IMR-90 (cell line): ENCODE results near the gene PSKH1. TPM values are rescaled to one million over a fixed set of nuclear protein-coding genes. Genes with fewer than 3 reads are reported as not detected.
A peak's percentile ranks its signal among the peaks of the same experiment; 100 is the strongest.

Experiments used
- ATAC-seq: fragments of 200-7000 bp; cut with Tn5 transposase; 2 replicates; pipeline ENCODE4 v1.9.1; 2020; ENCODE audit warnings: low read depth, mild to moderate bottlenecking, moderate library complexity
- BruUV-seq: library from RNA; stranded (reverse); fragments of 400-500 nt; replicated peaks from 2 replicates; lab custom pipeline; 2021; lab: Mats Ljungman, UMichigan
- CTCF ChIA-PET: fragments of 300-600 bp; formaldehyde crosslinking; extraction: SDS; loops from one replicate; lab custom pipeline; 2021; ENCODE audit warnings: antibody characterized with exemption; lab: Yijun Ruan, JAX
- POLR2A ChIA-PET: fragments of 300-600 bp; sonication (Branson Sonifier 250); formaldehyde crosslinking; loops from one replicate; lab custom pipeline; 2022; ENCODE audit warnings: antibody characterized with exemption; ENCODE audit not compliant: unreplicated experiment; lab: Charles Lee
- DNase-seq: peaks from one replicate; pipeline ENCODE4 v3.0.0; 2013
- H2AFZ ChIP-seq: replicated peaks from 2 replicates; pipeline ENCODE3; 2013; ENCODE audit warnings: low read length, mild to moderate bottlenecking; ENCODE audit not compliant: poor library complexity
- H2AK5ac ChIP-seq: 2 replicates; pipeline ENCODE4 v1.6.1; 2013; ENCODE audit warnings: low read depth, low read length, inconsistent platforms
- H2AK9ac ChIP-seq: replicated peaks from 2 replicates; pipeline ENCODE3; 2013; ENCODE audit warnings: mild to moderate bottlenecking, low read depth, low read length, moderate library complexity; ENCODE audit not compliant: poor library complexity
- H2BK120ac ChIP-seq: 2 replicates; pipeline ENCODE4 v1.6.1; 2013; ENCODE audit warnings: low read depth, low read length, inconsistent platforms
- H2BK15ac ChIP-seq: 3 replicates; pipeline ENCODE4 v1.6.1; 2013; ENCODE audit warnings: low read depth, low read length, inconsistent platforms
- H2BK20ac ChIP-seq: 2 replicates; pipeline ENCODE4 v1.6.1; 2013; ENCODE audit warnings: low read depth, mild to moderate bottlenecking, inconsistent platforms, low read length, moderate library complexity
- H2BK5ac ChIP-seq: 2 replicates; pipeline ENCODE4 v1.6.1; 2013; ENCODE audit warnings: mild to moderate bottlenecking, low read depth, low read length, inconsistent platforms; ENCODE audit not compliant: poor library complexity, severe bottlenecking
- H3K14ac ChIP-seq: replicated peaks from 2 replicates; pipeline ENCODE4 v1.6.1; 2013; ENCODE audit warnings: low read depth, low read length, inconsistent platforms
- H3K18ac ChIP-seq: 2 replicates; pipeline ENCODE4 v1.6.1; 2013; ENCODE audit warnings: low read depth, low read length, control low read depth
- H3K23ac ChIP-seq: 2 replicates; pipeline ENCODE4 v1.6.1; 2013; ENCODE audit warnings: low read depth, low read length, inconsistent platforms
- H3K27ac ChIP-seq: 2 replicates; pipeline ENCODE4 v1.5.1; 2013; ENCODE audit warnings: mild to moderate bottlenecking, control low read depth, low read length; ENCODE audit not compliant: insufficient read depth
- H3K27me3 ChIP-seq: 2 replicates; pipeline ENCODE4 v1.6.1; 2013; ENCODE audit warnings: low read length; ENCODE audit not compliant: control insufficient read depth, insufficient read depth
- H3K36me3 ChIP-seq: 2 replicates; pipeline ENCODE4 v1.6.1; 2013; ENCODE audit warnings: low read length, mixed read lengths; ENCODE audit not compliant: control insufficient read depth, insufficient read depth
- H3K4ac ChIP-seq: 2 replicates; pipeline ENCODE4 v1.6.1; 2013; ENCODE audit warnings: low read depth, low read length, inconsistent platforms
- H3K4me1 ChIP-seq: 2 replicates; pipeline ENCODE4 v1.6.1; 2013; ENCODE audit warnings: low read length, mixed read lengths; ENCODE audit not compliant: control insufficient read depth, insufficient read depth
- H3K4me2 ChIP-seq: 2 replicates; pipeline ENCODE4 v1.6.1; 2013; ENCODE audit warnings: low read depth, mild to moderate bottlenecking, control low read depth, low read length, moderate library complexity
- H3K4me3 ChIP-seq: 2 replicates; pipeline ENCODE4 v1.5.1; 2013; ENCODE audit warnings: low read depth, mild to moderate bottlenecking, control low read depth, low read length, moderate library complexity; ENCODE audit not compliant: insufficient read depth
- H3K56ac ChIP-seq: 2 replicates; pipeline ENCODE4 v1.6.1; 2013; ENCODE audit warnings: low read length, inconsistent platforms; ENCODE audit not compliant: insufficient read depth; ENCODE audit errors: extremely low read depth
- H3K79me1 ChIP-seq, 2 experiments: 2 replicates each; pipeline ENCODE4 v1.6.1; 2013; ENCODE audit warnings: low read length in 2 of 2, inconsistent platforms in 1 of 2, low read depth in 1 of 2
- H3K9ac ChIP-seq: 2 replicates; pipeline ENCODE4 v1.6.1; 2013; ENCODE audit warnings: low read depth, low read length, control low read depth
- H3K9me1 ChIP-seq: 2 replicates; pipeline ENCODE4 v1.6.1; 2013; ENCODE audit warnings: low read length, inconsistent platforms; ENCODE audit not compliant: insufficient read depth
- H3K9me3 ChIP-seq: 2 replicates; pipeline ENCODE4 v1.6.1; 2013; ENCODE audit warnings: low read length; ENCODE audit not compliant: control insufficient read depth, insufficient read depth
- H4K20me1 ChIP-seq: 2 replicates; pipeline ENCODE4 v1.6.1; 2013; ENCODE audit warnings: low read length, inconsistent platforms; ENCODE audit not compliant: insufficient read depth
- H4K5ac ChIP-seq: 2 replicates; pipeline ENCODE4 v1.6.1; 2013; ENCODE audit warnings: mild to moderate bottlenecking, low read depth, low read length, control low read depth
- H4K8ac ChIP-seq, 2 experiments: 2 replicates each; pipeline ENCODE4 v1.6.1; 2013; ENCODE audit warnings: low read depth in 2 of 2, low read length in 2 of 2, control low read depth in 1 of 2, inconsistent platforms in 1 of 2
- H4K91ac ChIP-seq: 2 replicates; pipeline ENCODE4 v1.6.1; 2013; ENCODE audit warnings: low read depth, low read length, inconsistent platforms; ENCODE audit not compliant: insufficient read depth
- MAZ ChIP-seq: IDR thresholded peaks from 2 replicates; pipeline ENCODE4 v1.6.1; 2012; ENCODE audit warnings: low read depth, mild to moderate bottlenecking, low read length, improper control_type of control experiment, moderate library complexity, borderline replicate concordance
- RFX5 ChIP-seq: IDR thresholded peaks from 2 replicates; pipeline ENCODE4 v1.8.0; 2012; ENCODE audit warnings: low read depth, mild to moderate bottlenecking, low read length, moderate library complexity
- WGBS, 2 experiments: methylation state at CpG; one replicate each; pipeline versions ENCODE4 v1.1.5 to v1.1.7; 2013; ENCODE audit warnings: missing lambda C conversion rate in 2 of 2; ENCODE audit not compliant: insufficient read length in 1 of 2; ENCODE audit errors: extremely low coverage in 2 of 2; 5-methylcytosine and 5-hydroxymethylcytosine counted together
- dilution Hi-C: fragments of 300-500 bp; cut with HindIII; formaldehyde crosslinking; loops from one replicate; pipeline ENCODE4 v1.14.3; 2018; ENCODE audit warnings: low sequenced_read_pairs; ENCODE audit not compliant: unreplicated experiment
- in situ Hi-C: fragments of 300-500 bp; cut with MboI; formaldehyde crosslinking; loops from 3 replicates; pipeline ENCODE4 v1.14.3; 2019; ENCODE audit warnings: low sequenced_read_pairs, inconsistent platforms, mixed read lengths
- intact Hi-C: fragments of 100-400 bp; cut with micrococcal nuclease; formaldehyde crosslinking; loops from 2 replicates; pipeline ENCODE4 v1.10.0; 2022
- polyA plus RNA-seq, 3 experiments: library from polyadenylated mRNA; depleted of rRNA; stranded (reverse); fragments of >200 nt; gene quantifications; 2 replicates each; pipeline ENCODE4 v1.2.3, GENCODE V29; 2012; ENCODE audit warnings: low replicate concordance in 1 of 3
- total RNA-seq: library from RNA; depleted of rRNA; stranded (reverse); fragments of >200 nt; gene quantifications from 2 replicates; pipeline ENCODE4 v1.2.3, GENCODE V29; 2012

Gene PSKH1
- total and polyA plus RNA-seq, 2 of the 4 experiments (the other 2 are of a cell fraction): 11.5 to 26.7 TPM

DNA sequence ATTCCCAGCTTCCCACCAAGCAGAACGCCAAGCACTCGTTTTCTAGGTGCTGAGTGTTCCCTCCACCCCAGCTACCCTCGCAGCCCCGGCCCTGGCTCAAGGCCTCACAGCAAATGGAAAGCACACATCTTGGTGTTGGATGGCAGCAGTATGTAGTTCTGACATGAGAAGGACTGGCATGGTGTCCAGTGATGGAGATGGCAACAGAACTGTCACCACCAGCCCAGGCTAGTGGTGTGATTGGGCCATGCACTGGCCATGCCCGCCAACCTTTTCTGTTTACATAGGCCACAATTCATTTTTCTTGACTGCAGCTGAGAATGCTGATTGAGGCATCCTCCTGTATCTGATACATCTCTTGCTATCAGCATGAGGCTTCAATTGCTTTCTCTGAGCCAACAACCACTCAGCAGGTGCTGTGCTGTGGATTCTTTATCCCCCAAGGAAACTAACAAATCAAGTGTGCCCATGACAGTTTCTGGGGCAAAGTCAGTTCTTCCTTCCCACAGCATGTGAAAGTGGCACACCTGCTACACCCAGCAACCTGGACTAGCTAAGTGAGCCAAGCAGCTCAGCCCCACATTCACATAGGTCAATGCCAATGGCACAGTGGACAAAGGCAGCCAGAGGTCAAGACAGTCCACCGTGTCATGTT, 71.5 kb downstream of the PSKH1 start:
- Histone ChIP-seq H2AFZ (no peak overlapping the region), H4K91ac (no peak overlapping the region), H2BK120ac (no peak overlapping the region), H2BK20ac (no peak overlapping the region), H3K4me1 (peaks cover 50% of the 10 kb centered on the region), H2AK5ac (peak overlapping the region; percentile 15; the same call in 1 of the 2 replicates), H2BK15ac (no peak overlapping the region), H3K23ac (peak overlapping the region; percentile 53; the same call in 1 of the 2 replicates), H3K56ac (no peak overlapping the region), H4K8ac (no peak overlapping the region), H3K4me2 (peak overlapping the region; percentile 4; the same call in 1 of the 2 replicates), H3K36me3 (peaks cover 50% of the 10 kb centered on the region), H4K20me1 (peaks cover 81% of the 10 kb centered on the region), H3K4me3 (no peak overlapping the region), H3K14ac (no peak overlapping the region), H3K9me3 (no peaks in the 10 kb centered on the region), H3K9ac (no peak overlapping the region), H4K5ac (no peak overlapping the region), H3K9me1 (peaks cover 57% of the 10 kb centered on the region), H3K18ac (no peak overlapping the region), H2AK9ac (no peak overlapping the region), H3K27me3 (no peaks in the 10 kb centered on the region), H3K79me1 (peaks cover 36 to 87% of the 10 kb centered on the region in 2 experiments), H3K4ac (peak overlapping the region; percentile 34; the same call in 1 of the 2 replicates), H2BK5ac (no peak overlapping the region), H3K27ac (no peak overlapping the region)
- ATAC-seq (no peak), DNase-seq (no peak)
- dilution Hi-C loops (no loop called here), in situ Hi-C loops (no loop called here), intact Hi-C loops (loop anchor here (10.0 kb wide), 1 partner anchor 260 kb away; no protein-coding TSS in a partner anchor)
- TF ChIP-seq MAZ: no peak
- 0 out of 2 replicates have a peak, but pooled peaks have one; percentile 12 for TF ChIP-seq RFX5
- no CpG with 5 or more reads among the region's 6 CpGs for WGBS, 2 experiments
- no TSS peak for BruUV-seq
- ChIA-PET POLR2A (no interaction called here), CTCF (no interaction called here)
